ENCODE results near the gene ILK.

DNA sequence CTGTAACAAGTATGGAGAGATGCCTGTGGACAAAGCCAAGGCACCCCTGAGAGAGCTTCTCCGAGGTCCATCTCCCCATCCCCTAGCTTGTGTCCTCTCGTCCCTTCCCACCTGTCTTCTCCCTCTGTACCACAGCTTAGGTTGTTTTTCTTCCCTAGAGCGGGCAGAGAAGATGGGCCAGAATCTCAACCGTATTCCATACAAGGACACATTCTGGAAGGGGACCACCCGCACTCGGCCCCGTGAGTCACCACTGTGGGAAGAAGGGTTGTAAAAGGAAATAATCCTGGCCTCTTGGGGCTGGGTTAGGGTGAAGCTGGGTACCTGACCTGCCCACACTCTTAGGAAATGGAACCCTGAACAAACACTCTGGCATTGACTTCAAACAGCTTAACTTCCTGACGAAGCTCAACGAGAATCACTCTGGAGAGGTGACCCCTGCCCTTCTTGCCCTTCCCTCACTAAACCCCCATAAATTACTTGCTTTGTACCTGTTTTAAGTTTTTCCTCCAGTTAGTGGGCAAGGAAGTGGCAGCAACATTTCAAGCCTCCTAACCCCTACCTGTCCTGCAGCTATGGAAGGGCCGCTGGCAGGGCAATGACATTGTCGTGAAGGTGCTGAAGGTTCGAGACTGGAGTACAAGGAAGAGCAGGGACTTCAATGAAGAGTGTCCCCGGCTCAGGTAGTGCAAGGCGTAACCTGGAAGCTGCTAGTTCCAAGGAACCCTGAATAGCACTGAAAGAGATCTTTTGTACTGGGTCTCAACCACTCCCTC, 5.3 kb downstream of the ILK start:
- TF ChIP-seq, protein P1, sequence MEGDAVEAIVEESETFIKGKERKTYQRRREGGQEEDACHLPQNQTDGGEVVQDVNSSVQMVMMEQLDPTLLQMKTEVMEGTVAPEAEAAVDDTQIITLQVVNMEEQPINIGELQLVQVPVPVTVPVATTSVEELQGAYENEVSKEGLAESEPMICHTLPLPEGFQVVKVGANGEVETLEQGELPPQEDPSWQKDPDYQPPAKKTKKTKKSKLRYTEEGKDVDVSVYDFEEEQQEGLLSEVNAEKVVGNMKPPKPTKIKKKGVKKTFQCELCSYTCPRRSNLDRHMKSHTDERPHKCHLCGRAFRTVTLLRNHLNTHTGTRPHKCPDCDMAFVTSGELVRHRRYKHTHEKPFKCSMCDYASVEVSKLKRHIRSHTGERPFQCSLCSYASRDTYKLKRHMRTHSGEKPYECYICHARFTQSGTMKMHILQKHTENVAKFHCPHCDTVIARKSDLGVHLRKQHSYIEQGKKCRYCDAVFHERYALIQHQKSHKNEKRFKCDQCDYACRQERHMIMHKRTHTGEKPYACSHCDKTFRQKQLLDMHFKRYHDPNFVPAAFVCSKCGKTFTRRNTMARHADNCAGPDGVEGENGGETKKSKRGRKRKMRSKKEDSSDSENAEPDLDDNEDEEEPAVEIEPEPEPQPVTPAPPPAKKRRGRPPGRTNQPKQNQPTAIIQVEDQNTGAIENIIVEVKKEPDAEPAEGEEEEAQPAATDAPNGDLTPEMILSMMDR (IDR thresholded peaks at IDR 0.05; ENCODE audit: poor library complexity): no peak
- no peak for TF ChIP-seq EZH2phosphoT487 (IDR thresholded peaks at IDR 0.05; ENCODE audit: low read depth, severe bottlenecking, unreplicated experiment)
- no peak for TF ChIP-seq EZH2 (IDR thresholded peaks at IDR 0.05; ENCODE audit: borderline replicate concordance)
